GM12865 (cell line): Measurements from ENCODE around the gene KCNH4.
"Not testable (repeated sequence)": the region's sequence is repeated elsewhere in the genome, so short reads cannot be mapped to it uniquely, and the experiment has no call there.

Experiments
- DNase-seq: peaks from one replicate; pipeline ENCODE4 v3.0.0; 2010; ENCODE audit warnings: low read depth
- H3K4me3 ChIP-seq: 2 replicates; pipeline ENCODE4 v1.5.1; 2011; ENCODE audit warnings: mild to moderate bottlenecking, low read depth, low read length, control low read depth
- CTCF ChIP-seq: IDR thresholded peaks from 2 replicates; pipeline ENCODE4 v1.5.1; 2011; ENCODE audit warnings: low read length, control low read depth, low read depth, inconsistent platforms; ENCODE audit not compliant: insufficient read depth; ENCODE audit errors: missing control alignments

Gene KCNH4

GRCh38 chr17:42153919-42154742 lies 26.8 kb downstream of the KCNH4 start:
- DNase-seq: peak; percentile 27
- no peak for TF ChIP-seq CTCF
- H3K4me3 ChIP-seq: peak overlapping the region; percentile 89

- H3K4me3 ChIP-seq: no peak overlapping the region
- no peak for TF ChIP-seq CTCF
- DNase-seq: no peak
These were observed 33.9 kb downstream of the KCNH4 start for GRCh38 chr17:42146911-42147607.

GRCh38 chr17:42143138-42143537 lies 37.8 kb downstream of the KCNH4 start:
- not testable (repeated sequence) for H3K4me3 ChIP-seq, DNase-seq

- DNase-seq: no peak
- no peak overlapping the region for H3K4me3 ChIP-seq
These were observed 38.5 kb downstream of the KCNH4 start for GRCh38 chr17:42142371-42142896.

GRCh38 chr17:42141382-42141781 lies 39.6 kb downstream of the KCNH4 start:
- no peak for TF ChIP-seq CTCF
- no peak overlapping the region for H3K4me3 ChIP-seq
- no peak for DNase-seq

More at GRCh38 chr17:42142371-42142896, 38.5 kb downstream of the KCNH4 start:
- TF ChIP-seq CTCF: no peak

- DNase-seq: not testable (repeated sequence)
These were observed 40.3 kb downstream of the KCNH4 start for GRCh38 chr17:42140690-42141089.

GRCh38 chr17:42138749-42139492 lies 42.0 kb downstream of the KCNH4 start:
- no peak for TF ChIP-seq CTCF

More at GRCh38 chr17:42140690-42141089, 40.3 kb downstream of the KCNH4 start:
- H3K4me3 ChIP-seq: not testable (repeated sequence)

More at GRCh38 chr17:42138749-42139492, 42.0 kb downstream of the KCNH4 start:
- H3K4me3 ChIP-seq: no peak overlapping the region
- no peak for DNase-seq
